HEK293 (cell line): ENCODE results near the gene ZGPAT.

Experiments used
- CTCF ChIA-PET: fragments of 350-600 bp; formaldehyde crosslinking; extraction: SDS; loops from one replicate; lab custom pipeline; 2021; ENCODE audit warnings: antibody characterized with exemption; lab: Yijun Ruan, JAX
- POLR2A ChIA-PET: fragments of 300-600 bp; formaldehyde crosslinking; extraction: SDS; loops from one replicate; lab custom pipeline; 2020; ENCODE audit warnings: antibody characterized with exemption, inconsistent platforms; lab: Yijun Ruan, JAX
- H3K27ac ChIP-seq: fragments of 200-500 bp; sonication (Bioruptor generic); 2 replicates; pipeline ENCODE4 v1.5.1; 2014; ENCODE audit warnings: low read depth, low read length, control low read depth, inconsistent platforms; ENCODE audit errors: extremely low read depth
- H3K36me3 ChIP-seq, 2 experiments: fragments of 200-500 bp in 1 of 2; sonication (Bioruptor generic) in 1 of 2; 1 replicate in 1 of 2; 2 replicates in 1 of 2; pipeline ENCODE4 v1.5.1; 2014 to 2017; ENCODE audit warnings: inconsistent platforms in 2 of 2, low read length in 2 of 2; ENCODE audit not compliant: control insufficient read depth in 2 of 2, insufficient read depth in 1 of 2
- H3K4me1 ChIP-seq: fragments of 200-500 bp; sonication (Bioruptor generic); 2 replicates; pipeline ENCODE4 v1.5.1; 2014; ENCODE audit warnings: mild to moderate bottlenecking, low read length, inconsistent platforms; ENCODE audit not compliant: control insufficient read depth, insufficient read depth
- H3K4me3 ChIP-seq: 2 replicates; pipeline ENCODE4 v1.5.1; 2011; ENCODE audit warnings: low read depth, mild to moderate bottlenecking, control low read depth, low read length, moderate library complexity
- H3K9me3 ChIP-seq: fragments of 200-500 bp; sonication (Bioruptor generic); 2 replicates; pipeline ENCODE4 v1.5.1; 2014; ENCODE audit warnings: low read depth, low read length, inconsistent platforms; ENCODE audit not compliant: control insufficient read depth, insufficient read depth
- GLIS2 ChIP-seq: fragments of 450-650 bp; formaldehyde crosslinking; IDR thresholded peaks from 2 replicates; pipeline ENCODE4 v1.5.1; 2016; ENCODE audit warnings: missing biosample characterization, missing genetic modification characterization
- KLF1 ChIP-seq: fragments of 450-650 bp; formaldehyde crosslinking; IDR thresholded peaks from 2 replicates; pipeline ENCODE4 v1.5.1; 2016; ENCODE audit warnings: missing biosample characterization, missing genetic modification characterization
- KLF16 ChIP-seq: fragments of 450-650 bp; formaldehyde crosslinking; IDR thresholded peaks from 2 replicates; pipeline ENCODE4 v1.5.1; 2017; ENCODE audit warnings: missing biosample characterization, missing genetic modification characterization
- OSR2 ChIP-seq: fragments of 450-650 bp; formaldehyde crosslinking; IDR thresholded peaks from 2 replicates; pipeline ENCODE4 v1.5.1; 2016; ENCODE audit warnings: missing biosample characterization, missing genetic modification characterization
- PRDM1 ChIP-seq: fragments of 450-650 bp; formaldehyde crosslinking; IDR thresholded peaks from 2 replicates; pipeline ENCODE4; 2016; ENCODE audit warnings: missing biosample characterization, missing genetic modification characterization
- RBAK ChIP-seq: fragments of 450-650 bp; formaldehyde crosslinking; IDR thresholded peaks from 2 replicates; pipeline ENCODE4 v1.5.1; 2016; ENCODE audit warnings: missing biosample characterization, missing genetic modification characterization
- SALL2 ChIP-seq: fragments of 450-650 bp; formaldehyde crosslinking; IDR thresholded peaks from 2 replicates; pipeline ENCODE4 v1.5.0; 2017; ENCODE audit warnings: missing biosample characterization, mild to moderate bottlenecking, missing genetic modification characterization, borderline replicate concordance
- ZIC2 ChIP-seq: fragments of 450-650 bp; formaldehyde crosslinking; IDR thresholded peaks from 2 replicates; pipeline ENCODE4 v1.5.1; 2016; ENCODE audit warnings: missing biosample characterization, missing genetic modification characterization
- ZNF121 ChIP-seq: fragments of 450-650 bp; formaldehyde crosslinking; IDR thresholded peaks from 2 replicates; pipeline ENCODE4 v1.5.1; 2016; ENCODE audit warnings: missing biosample characterization, missing genetic modification characterization
- ZNF19 ChIP-seq: fragments of 450-650 bp; formaldehyde crosslinking; IDR thresholded peaks from 2 replicates; pipeline ENCODE4; 2016; ENCODE audit warnings: missing biosample characterization, missing genetic modification characterization, low read depth
- ZNF350 ChIP-seq: fragments of 450-650 bp; formaldehyde crosslinking; IDR thresholded peaks from 2 replicates; pipeline ENCODE4 v1.5.0; 2017; ENCODE audit warnings: missing biosample characterization, mild to moderate bottlenecking, missing genetic modification characterization
- ZNF37A ChIP-seq: fragments of 450-650 bp; IDR thresholded peaks from 2 replicates; pipeline ENCODE4 v1.5.1; 2018; ENCODE audit warnings: missing biosample characterization, missing genetic modification characterization
- ZNF600 ChIP-seq: fragments of 450-650 bp; formaldehyde crosslinking; IDR thresholded peaks from 2 replicates; pipeline ENCODE4 v1.5.1; 2016; ENCODE audit warnings: missing biosample characterization, missing genetic modification characterization
- ZNF610 ChIP-seq: fragments of 450-650 bp; formaldehyde crosslinking; IDR thresholded peaks from 2 replicates; pipeline ENCODE4 v1.5.1; 2016; ENCODE audit warnings: missing biosample characterization, missing genetic modification characterization, borderline replicate concordance
- ZNF629 ChIP-seq: fragments of 450-650 bp; formaldehyde crosslinking; IDR thresholded peaks from 2 replicates; pipeline ENCODE4 v1.5.1; 2017; ENCODE audit warnings: missing biosample characterization, missing genetic modification characterization
- ZNF645 ChIP-seq: fragments of 450-650 bp; formaldehyde crosslinking; IDR thresholded peaks from 2 replicates; pipeline ENCODE4; 2016; ENCODE audit warnings: missing biosample characterization, missing genetic modification characterization
- ZNF658 ChIP-seq: fragments of 450-650 bp; formaldehyde crosslinking; IDR thresholded peaks from 2 replicates; pipeline ENCODE4; 2016; ENCODE audit warnings: missing biosample characterization, missing genetic modification characterization
- TF ChIP-seq, protein P1 (sequence below): fragments of 450-650 bp; formaldehyde crosslinking; IDR thresholded peaks from 2 replicates; pipeline ENCODE4 v1.5.1; 2017; ENCODE audit warnings: missing biosample characterization, missing genetic modification characterization
- TF ChIP-seq, protein P2 (sequence below): fragments of 450-650 bp; formaldehyde crosslinking; IDR thresholded peaks from 2 replicates; pipeline ENCODE4 v1.5.1; 2017; ENCODE audit warnings: missing biosample characterization, missing genetic modification characterization

Gene ZGPAT

DNA sequence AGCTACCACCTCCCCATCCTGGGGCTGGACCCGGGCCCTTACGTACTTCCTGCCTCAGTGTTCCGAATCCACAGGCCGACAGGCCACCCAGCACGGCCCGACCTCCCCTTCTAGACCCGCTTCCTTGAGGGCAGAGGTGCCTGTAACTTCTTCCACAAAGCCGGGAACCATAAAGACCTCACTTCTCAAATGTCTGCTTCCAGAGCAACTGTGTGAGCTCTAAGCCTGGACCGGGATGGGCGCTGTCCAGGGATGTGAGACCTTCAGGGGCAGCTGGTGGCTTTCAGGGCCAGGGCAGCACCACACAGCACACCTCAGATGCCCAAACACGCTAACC lies 41.1 kb downstream of the ZGPAT start (continued):
- no peak for TF ChIP-seq PRDM1
- TF ChIP-seq, protein P1, sequence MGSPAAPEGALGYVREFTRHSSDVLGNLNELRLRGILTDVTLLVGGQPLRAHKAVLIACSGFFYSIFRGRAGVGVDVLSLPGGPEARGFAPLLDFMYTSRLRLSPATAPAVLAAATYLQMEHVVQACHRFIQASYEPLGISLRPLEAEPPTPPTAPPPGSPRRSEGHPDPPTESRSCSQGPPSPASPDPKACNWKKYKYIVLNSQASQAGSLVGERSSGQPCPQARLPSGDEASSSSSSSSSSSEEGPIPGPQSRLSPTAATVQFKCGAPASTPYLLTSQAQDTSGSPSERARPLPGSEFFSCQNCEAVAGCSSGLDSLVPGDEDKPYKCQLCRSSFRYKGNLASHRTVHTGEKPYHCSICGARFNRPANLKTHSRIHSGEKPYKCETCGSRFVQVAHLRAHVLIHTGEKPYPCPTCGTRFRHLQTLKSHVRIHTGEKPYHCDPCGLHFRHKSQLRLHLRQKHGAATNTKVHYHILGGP (tag by site-specific recombination), result no peak
- TF ChIP-seq, all 188 proteins: peak for 0

DNA sequence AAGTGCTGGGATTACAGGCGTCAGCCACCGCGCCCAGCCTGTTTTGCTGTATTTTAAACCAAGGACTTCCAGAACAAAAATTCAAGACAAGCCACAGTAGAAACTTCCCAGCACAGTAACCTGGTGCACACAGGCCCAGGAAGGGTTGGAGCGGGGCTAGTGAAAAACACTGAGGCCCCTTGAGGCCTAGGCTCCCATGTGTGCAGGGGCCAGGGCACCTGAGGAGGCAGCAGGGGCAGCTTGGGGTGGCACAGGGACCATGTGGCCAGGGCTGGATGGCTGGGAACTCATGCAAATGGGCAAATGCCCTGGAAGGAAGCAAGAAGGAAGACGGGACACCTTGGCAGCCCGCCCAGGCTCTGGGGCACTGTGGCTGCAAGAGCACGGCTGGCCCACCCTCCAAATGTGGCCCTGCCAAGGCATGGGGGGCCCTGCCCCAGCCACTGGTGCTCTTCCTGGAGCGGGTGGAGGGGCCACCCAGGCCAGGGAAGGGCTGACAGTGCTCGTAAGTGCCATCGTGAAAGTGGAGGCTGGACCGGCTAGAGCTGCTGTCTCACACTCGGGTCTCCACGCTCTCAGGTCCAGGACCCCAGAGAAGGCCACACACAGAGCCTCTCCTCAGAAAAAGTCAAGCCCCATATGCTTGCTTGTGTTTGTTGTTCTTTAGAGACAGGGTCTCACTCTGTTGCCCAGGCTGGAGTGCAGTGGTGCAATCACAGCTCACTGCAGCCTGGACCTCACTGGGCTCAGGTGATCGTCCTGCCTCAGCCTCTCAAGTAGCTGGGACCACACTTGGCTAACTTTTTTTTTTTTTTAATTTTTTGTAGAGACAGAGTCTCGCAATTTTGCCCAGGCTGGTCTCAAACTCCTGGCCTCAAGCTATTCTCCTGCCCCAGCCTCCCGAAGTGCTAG lies 42.0 kb downstream of the ZGPAT start:
- no peak for TF ChIP-seq ZNF19
- TF ChIP-seq GLIS2 (tag by site-specific recombination), result 0 out of 2 replicates have a peak, but pooled peaks have one; percentile 33
- peak; percentile 77 for TF ChIP-seq ZNF121
- Histone ChIP-seq H3K4me1 (no peaks in the 10 kb centered on the region), H3K4me3 (no peak overlapping the region), H3K9me3 (no peaks in the 10 kb centered on the region), H3K36me3 (no peaks in the 10 kb centered on the region), H3K27ac (no peak overlapping the region)
- POLR2A ChIA-PET, result interaction anchor here (0.8 to 1.3 kb wide), 2 partner anchors 9 to 42 kb away, joined by 5 to 6 read pairs; partner anchors contain the start of genes ARFRP1 and ZGPAT
- CTCF ChIA-PET, result interaction anchor here (0.6 to 0.8 kb wide), 3 partner anchors 198 to 1407 kb away, joined by 3 to 4 read pairs (median 3); no protein-coding TSS in a partner anchor

- no peaks in the 10 kb centered on the region for H3K9me3 ChIP-seq
- H3K27ac ChIP-seq, result no peak overlapping the region
- H3K4me3 ChIP-seq, result no peak overlapping the region
- no peaks in the 10 kb centered on the region for H3K36me3 ChIP-seq
- POLR2A ChIA-PET, result interaction anchor here (1.3 kb wide), 1 partner anchor 10 kb away, joined by 5 read pairs; no protein-coding TSS in a partner anchor
- CTCF ChIA-PET, result interaction anchor here (0.6 kb wide), 1 partner anchor 197 kb away, joined by 4 read pairs; no protein-coding TSS in a partner anchor
- TF ChIP-seq KLF16 (tag by site-specific recombination), result no peak
- 0 out of 2 replicates have a peak, but pooled peaks have one; percentile 7 for TF ChIP-seq OSR2 (tag by site-specific recombination)
- TF ChIP-seq ZNF600 (tag by site-specific recombination), result peak; percentile 77
- no peaks in the 10 kb centered on the region for H3K4me1 ChIP-seq
Measured at GRCh38 chr20:63750807-63751470, 43.1 kb downstream of the ZGPAT start.

DNA sequence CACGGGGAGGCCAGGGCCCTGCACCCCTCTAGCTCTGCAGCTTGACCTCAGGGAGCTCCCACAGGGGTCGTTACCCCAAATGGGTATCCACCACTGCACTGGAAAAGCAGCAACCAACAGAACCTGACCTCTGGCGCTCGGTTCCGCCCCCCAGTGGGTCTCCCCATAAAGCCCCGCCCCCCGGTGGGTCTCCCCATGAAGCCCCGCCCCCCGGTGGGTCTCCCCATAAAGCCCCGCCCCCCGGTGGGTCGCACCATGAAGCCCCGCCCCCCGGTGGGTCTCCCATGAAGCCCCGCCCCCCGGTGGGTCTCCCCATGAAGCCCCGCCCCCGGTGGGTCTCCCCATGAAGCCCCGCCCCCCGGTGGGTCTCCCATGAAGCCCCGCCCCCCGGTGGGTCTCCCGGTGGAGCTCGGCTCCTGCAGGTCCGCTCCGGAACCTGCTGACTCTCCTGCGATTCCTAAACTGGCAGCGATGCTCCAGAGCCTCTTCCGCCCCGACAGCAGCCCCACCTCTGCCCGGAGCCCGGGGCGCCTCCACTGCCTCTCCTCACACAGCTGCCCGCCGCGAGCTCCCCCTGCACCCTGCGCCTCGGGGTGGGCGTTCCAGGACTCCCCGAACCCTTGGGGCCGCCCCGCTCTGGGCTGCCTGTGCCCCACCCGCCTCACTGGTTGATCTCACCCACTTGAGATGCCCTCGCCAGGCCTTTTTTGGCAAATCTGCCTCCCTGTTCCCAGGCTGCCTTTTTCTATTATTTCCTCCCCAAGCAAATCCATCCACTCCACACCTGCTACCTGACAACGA lies 43.8 kb downstream of the ZGPAT start:
- Histone ChIP-seq H3K4me3 (no peak overlapping the region), H3K27ac (no peak overlapping the region), H3K9me3 (no peaks in the 10 kb centered on the region), H3K36me3 (no peaks in the 10 kb centered on the region), H3K4me1 (no peaks in the 10 kb centered on the region)
- CTCF ChIA-PET, result no interaction called here
- POLR2A ChIA-PET, result interaction anchor here (0.6 to 0.7 kb wide), 3 partner anchors 22 to 79 kb away, joined by 3 read pairs; no protein-coding TSS in a partner anchor
- TF ChIP-seq ZIC2 (tag by site-specific recombination) (no peak), ZNF600 (tag by site-specific recombination) (peak; percentile 42), ZNF645 (tag by site-specific recombination) (no peak), ZNF350 (tag by site-specific recombination) (no peak), KLF1 (tag by site-specific recombination) (peak; percentile 57; the same call in 1 of the 2 replicates), SALL2 (tag by site-specific recombination) (no peak), RBAK (tag by site-specific recombination) (no peak), ZNF610 (no peak), GLIS2 (tag by site-specific recombination) (peak; percentile 50; the same call in 1 of the 2 replicates), ZNF629 (no peak), ZNF37A (tag by site-specific recombination) (no peak), ZNF658 (tag by site-specific recombination) (no peak)
- TF ChIP-seq, protein P2, sequence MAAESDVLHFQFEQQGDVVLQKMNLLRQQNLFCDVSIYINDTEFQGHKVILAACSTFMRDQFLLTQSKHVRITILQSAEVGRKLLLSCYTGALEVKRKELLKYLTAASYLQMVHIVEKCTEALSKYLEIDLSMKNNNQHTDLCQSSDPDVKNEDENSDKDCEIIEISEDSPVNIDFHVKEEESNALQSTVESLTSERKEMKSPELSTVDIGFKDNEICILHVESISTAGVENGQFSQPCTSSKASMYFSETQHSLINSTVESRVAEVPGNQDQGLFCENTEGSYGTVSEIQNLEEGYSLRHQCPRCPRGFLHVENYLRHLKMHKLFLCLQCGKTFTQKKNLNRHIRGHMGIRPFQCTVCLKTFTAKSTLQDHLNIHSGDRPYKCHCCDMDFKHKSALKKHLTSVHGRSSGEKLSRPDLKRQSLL (tag by site-specific recombination), result 0 out of 2 replicates have a peak, but pooled peaks have one; percentile 33
